ENCODE measurements around the gene APP.
"Not testable (repeated sequence)": the region's sequence is repeated elsewhere in the genome, so short reads cannot be mapped to it uniquely, and the experiment has no call there.

Gene APP

DNA sequence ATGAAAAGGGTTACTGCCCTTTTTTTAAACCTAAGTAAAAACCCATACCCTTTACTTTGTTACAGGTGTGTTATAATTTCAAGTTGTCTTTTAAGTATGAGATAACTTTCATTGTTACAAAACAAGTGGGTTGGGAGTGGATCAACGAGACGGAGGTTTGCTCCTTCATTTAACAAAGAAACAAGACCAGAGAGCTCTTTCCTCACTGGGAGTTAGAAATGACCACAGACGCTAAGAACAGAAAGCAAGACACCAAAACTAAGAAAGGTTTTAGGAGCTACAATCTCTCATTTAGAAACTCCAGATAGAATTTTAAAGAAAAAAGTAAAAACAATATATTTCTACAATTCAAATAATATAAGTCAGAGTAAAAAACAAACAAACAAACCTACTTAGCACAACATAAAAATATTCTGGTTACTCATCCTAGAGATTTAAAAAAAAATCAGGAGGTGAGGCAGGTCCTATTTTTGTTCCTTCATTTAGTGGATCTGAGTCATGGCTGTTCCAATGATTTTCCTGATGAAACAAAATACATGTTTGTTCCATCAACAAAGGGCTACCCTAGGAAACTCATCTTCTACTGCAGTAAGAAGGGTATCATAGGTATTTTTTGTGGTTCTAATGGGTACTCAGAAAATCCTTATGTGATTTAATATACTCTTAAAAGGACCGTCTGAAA lies 33.0 kb downstream of the APP start:
- in situ Hi-C loops (cut with MboI; ENCODE audit: low sequenced_read_pairs, unreplicated experiment), result no loop called here
- no peak for DNase-seq (ENCODE audit: low spot score)
- TF ChIP-seq, protein P1, sequence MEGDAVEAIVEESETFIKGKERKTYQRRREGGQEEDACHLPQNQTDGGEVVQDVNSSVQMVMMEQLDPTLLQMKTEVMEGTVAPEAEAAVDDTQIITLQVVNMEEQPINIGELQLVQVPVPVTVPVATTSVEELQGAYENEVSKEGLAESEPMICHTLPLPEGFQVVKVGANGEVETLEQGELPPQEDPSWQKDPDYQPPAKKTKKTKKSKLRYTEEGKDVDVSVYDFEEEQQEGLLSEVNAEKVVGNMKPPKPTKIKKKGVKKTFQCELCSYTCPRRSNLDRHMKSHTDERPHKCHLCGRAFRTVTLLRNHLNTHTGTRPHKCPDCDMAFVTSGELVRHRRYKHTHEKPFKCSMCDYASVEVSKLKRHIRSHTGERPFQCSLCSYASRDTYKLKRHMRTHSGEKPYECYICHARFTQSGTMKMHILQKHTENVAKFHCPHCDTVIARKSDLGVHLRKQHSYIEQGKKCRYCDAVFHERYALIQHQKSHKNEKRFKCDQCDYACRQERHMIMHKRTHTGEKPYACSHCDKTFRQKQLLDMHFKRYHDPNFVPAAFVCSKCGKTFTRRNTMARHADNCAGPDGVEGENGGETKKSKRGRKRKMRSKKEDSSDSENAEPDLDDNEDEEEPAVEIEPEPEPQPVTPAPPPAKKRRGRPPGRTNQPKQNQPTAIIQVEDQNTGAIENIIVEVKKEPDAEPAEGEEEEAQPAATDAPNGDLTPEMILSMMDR (IDR thresholded peaks at IDR 0.05; ENCODE audit: borderline replicate concordance, control extremely low read depth, extremely low read depth, insufficient read depth, missing control alignments), result no peak

DNA sequence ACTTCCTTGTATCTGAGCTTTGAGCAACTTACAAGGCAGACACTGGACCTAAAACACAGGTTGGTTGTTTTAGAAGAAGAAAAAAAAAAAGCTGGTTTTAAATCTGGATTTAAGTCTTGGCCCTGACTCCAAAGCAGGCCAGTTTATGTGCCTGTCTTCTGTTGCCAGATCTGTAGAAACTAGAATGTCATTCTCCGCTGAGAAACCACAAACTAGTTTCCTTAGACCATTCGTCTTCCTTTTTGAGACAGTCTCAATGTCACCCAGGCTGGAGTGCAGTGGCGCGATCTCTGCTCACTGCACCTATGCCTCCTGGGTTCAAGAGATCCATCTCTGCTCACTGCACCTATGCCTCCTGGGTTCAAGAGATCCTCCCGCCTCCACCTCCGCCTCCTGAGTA lies 33.9 kb downstream of the APP start:
- in situ Hi-C loops (cut with MboI; ENCODE audit: low sequenced_read_pairs, unreplicated experiment), result no loop called here
- peak; percentile 50 for DNase-seq (ENCODE audit: low spot score)
- TF ChIP-seq, protein P1 (IDR thresholded peaks at IDR 0.05; ENCODE audit: borderline replicate concordance, control extremely low read depth, extremely low read depth, insufficient read depth, missing control alignments), result no peak

DNA sequence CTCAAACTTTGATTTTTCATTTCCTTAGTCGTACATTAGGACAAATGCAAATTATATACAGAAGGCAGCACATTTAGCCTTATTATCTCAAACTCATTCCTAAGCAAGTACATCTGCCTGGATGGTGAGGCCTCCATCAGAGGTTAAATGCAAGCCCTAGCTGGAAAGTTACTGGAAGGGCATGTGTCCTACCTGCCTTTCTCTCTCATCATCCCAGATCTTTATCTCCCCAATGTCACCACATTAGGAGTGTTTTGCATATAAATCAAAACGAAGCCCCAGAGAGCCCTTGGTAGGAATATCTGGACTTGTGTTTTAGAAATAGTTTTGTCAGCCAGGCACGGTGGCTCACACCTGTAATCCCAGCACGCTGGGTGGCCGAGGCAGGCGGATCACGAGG lies 35.0 kb downstream of the APP start:
- in situ Hi-C loops (cut with MboI; ENCODE audit: low sequenced_read_pairs, unreplicated experiment), result no loop called here
- no peak for DNase-seq (ENCODE audit: low spot score)
- TF ChIP-seq, protein P1 (IDR thresholded peaks at IDR 0.05; ENCODE audit: borderline replicate concordance, control extremely low read depth, extremely low read depth, insufficient read depth, missing control alignments), result no peak

DNA sequence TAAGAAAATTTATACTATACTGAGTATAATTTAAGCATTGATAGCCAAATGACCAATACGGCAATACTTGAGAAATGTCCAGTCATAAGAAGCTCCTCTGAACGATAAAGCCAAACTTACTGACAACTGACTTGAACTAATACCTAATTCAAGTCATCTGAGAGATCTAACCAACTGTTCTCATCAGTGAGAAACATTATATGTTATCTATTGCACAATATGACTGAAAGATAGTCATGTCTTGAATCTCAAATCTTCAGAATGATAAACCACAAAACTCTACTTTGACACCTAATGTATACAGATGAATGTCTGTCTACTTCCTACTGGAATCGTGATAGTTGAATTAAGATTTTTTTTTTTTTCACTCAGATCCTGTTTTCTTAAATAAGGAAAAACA lies 39.0 kb downstream of the APP start:
- TF ChIP-seq, protein P1 (IDR thresholded peaks at IDR 0.05; ENCODE audit: borderline replicate concordance, control extremely low read depth, extremely low read depth, insufficient read depth, missing control alignments), result no peak
- no peak for DNase-seq (ENCODE audit: low spot score)
- in situ Hi-C loops (cut with MboI; ENCODE audit: low sequenced_read_pairs, unreplicated experiment), result no loop called here

DNA sequence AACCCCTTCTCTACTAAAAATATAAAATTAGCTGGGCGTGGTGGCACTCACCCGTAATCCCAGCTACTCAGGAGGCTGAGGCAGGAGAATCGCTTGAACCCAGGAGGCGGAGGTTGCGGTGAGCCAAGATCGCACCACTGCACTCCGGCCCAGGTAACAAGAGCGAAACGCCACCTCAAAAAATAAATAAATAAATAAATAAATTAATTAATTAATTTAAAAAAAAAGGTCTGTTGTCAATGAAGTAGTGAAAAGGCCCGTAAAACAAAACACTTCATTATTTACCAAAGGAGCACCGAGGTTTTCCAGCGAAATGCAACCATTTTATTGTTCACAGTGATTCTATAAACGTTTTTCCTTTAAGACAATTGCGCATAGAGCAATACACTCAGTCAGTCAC lies 39.5 kb downstream of the APP start:
- in situ Hi-C loops (cut with MboI; ENCODE audit: low sequenced_read_pairs, unreplicated experiment); DNase-seq (ENCODE audit: low spot score): not testable (repeated sequence)

DNA sequence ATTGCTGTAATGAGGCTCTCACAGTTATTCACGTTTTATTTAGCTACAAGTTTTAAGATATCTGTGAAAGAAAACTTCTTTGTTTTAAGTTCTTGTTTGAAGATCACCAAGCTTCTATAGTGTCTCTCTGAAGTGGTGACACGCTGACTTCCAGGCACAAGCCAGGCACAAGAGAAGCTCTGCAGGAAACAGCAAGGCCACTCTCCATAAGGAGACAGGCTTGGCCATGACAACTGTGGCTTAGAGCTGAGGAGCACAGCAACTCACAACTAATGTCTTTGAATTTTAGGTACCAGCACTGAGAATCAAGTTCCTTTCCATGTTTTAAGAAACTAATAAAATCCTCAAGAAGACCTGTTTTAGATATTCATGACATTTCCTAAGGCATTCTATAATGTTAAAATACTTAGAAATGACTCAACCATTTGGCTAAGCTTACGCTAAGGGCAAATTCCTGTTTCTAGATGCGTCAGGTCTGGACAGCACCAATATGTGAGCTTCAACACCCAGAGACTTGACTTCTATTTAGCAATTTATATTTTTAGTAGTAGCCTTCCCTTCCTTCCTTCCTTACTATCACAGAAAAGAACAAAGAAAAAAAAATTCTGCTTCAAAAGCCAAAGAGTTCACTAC lies 40.2 kb downstream of the APP start:
- TF ChIP-seq, protein P1 (IDR thresholded peaks at IDR 0.05; ENCODE audit: borderline replicate concordance, control extremely low read depth, extremely low read depth, insufficient read depth, missing control alignments), result no peak
- no peak for DNase-seq (ENCODE audit: low spot score)
- in situ Hi-C loops (cut with MboI; ENCODE audit: low sequenced_read_pairs, unreplicated experiment), result no loop called here

DNA sequence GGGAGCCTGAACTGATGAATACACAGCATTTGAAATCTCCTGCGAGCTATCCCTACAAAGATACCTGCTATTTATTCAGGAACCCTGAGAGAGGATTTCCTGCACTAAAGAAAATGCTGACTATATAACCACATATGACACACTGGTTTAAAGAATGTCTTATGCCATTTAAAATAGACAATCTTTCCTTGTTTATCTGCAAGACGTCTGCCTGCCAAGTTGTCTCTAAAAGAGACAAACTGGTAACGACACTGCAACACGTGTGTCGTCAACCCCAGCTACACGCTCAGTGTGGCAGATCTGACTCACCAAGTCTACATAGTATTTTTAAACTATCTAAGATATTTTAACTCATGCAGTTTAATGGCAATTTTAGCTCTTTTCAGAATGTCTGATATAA lies 42.7 kb downstream of the APP start:
- TF ChIP-seq, protein P1 (IDR thresholded peaks at IDR 0.05; ENCODE audit: borderline replicate concordance, control extremely low read depth, extremely low read depth, insufficient read depth, missing control alignments), result no peak

More for the DNA sequence above, 42.7 kb downstream of the APP start:
- in situ Hi-C loops (cut with MboI; ENCODE audit: low sequenced_read_pairs, unreplicated experiment), result no loop called here
- DNase-seq (ENCODE audit: low spot score), result no peak
